CD4-positive, CD25-positive, alpha-beta regulatory T cell (primary cell): ENCODE measurements around the gene POFUT1. TPM values are rescaled to one million over a fixed set of nuclear protein-coding genes. Genes with fewer than 3 reads are reported as not detected.

Experiments used
- ATAC-seq, 2 donors: fragments of 150-1000 bp; cut with Tn5 transposase; one replicate each; pipeline ENCODE4 v1.10.0; 2021; ENCODE audit warnings: low read depth in 2 of 2, moderate number of reproducible peaks in 2 of 2, moderate library complexity in 1 of 2
- DNase-seq, 3 donors: peaks; one replicate each; pipeline versions ENCODE4 v3.0.0 to v3.0.0-alpha.2; 2012 to 2022; ENCODE audit warnings: mixed read lengths in 1 of 3
- H3K27ac ChIP-seq: one replicate; pipeline ENCODE4 v1.7.0; 2013; ENCODE audit warnings: mild to moderate bottlenecking, low read length; ENCODE audit not compliant: insufficient read depth, poor library complexity, severe bottlenecking
- H3K27me3 ChIP-seq: one replicate; pipeline ENCODE4 v1.7.0; 2013; ENCODE audit warnings: low read length; ENCODE audit not compliant: control insufficient read depth, insufficient read depth
- H3K36me3 ChIP-seq: one replicate; pipeline ENCODE4 v1.7.0; 2013; ENCODE audit warnings: mild to moderate bottlenecking, low read length, moderate library complexity; ENCODE audit not compliant: control insufficient read depth, insufficient read depth
- H3K4me1 ChIP-seq: 2 replicates; pipeline ENCODE4 v1.7.0; 2013; ENCODE audit warnings: mild to moderate bottlenecking, low read length; ENCODE audit not compliant: insufficient read depth, control insufficient read depth, poor library complexity, severe bottlenecking
- H3K4me3 ChIP-seq: one replicate; pipeline ENCODE4 v1.7.0; 2013; ENCODE audit warnings: low read depth, mild to moderate bottlenecking, low read length, moderate library complexity
- H3K9me3 ChIP-seq, 2 experiments: 1 replicate in 1 of 2; 2 replicates in 1 of 2; pipeline ENCODE4 v1.7.0; 2013; ENCODE audit warnings: low read length in 2 of 2, mild to moderate bottlenecking in 1 of 2, moderate library complexity in 1 of 2; ENCODE audit not compliant: control insufficient read depth in 2 of 2
- H3K27ac Mint-ChIP-seq, 3 donors: one replicate each; pipeline ENCODE4 v1.8.0; 2020 to 2022; ENCODE audit warnings: mild to moderate bottlenecking in 3 of 3, mixed read lengths in 3 of 3, moderate library complexity in 2 of 3
- H3K27me3 Mint-ChIP-seq: one replicate; pipeline ENCODE4 v1.8.0; 2022; ENCODE audit warnings: mild to moderate bottlenecking, mixed read lengths
- H3K36me3 Mint-ChIP-seq: one replicate; pipeline ENCODE4 v1.8.0; 2020; ENCODE audit warnings: mixed read lengths
- H3K4me1 Mint-ChIP-seq, 4 donors: one replicate each; pipeline ENCODE4 v1.8.0; 2020 to 2022; ENCODE audit warnings: mixed read lengths in 4 of 4, mild to moderate bottlenecking in 1 of 4
- H3K4me3 Mint-ChIP-seq, 4 donors: one replicate each; pipeline ENCODE4 v1.8.0; 2020 to 2022; ENCODE audit warnings: mild to moderate bottlenecking in 4 of 4, mixed read lengths in 4 of 4, moderate library complexity in 3 of 4
- H3K9me3 Mint-ChIP-seq, 7 donors: one replicate each; pipeline ENCODE4 v1.8.0; 2020 to 2022; ENCODE audit warnings: mixed read lengths in 7 of 7, mild to moderate bottlenecking in 3 of 7, moderate library complexity in 2 of 7
- polyA plus RNA-seq, 4 donors: library from polyadenylated mRNA; unstranded; fragments of 300-500 nt; fragmentation: Illumina TruSeq; gene quantifications; one replicate each; pipeline ENCODE4 v1.2.3, GENCODE V29; 2021
- total RNA-seq: library from RNA; stranded (reverse); gene quantifications from one replicate; pipeline ENCODE4 v1.2.3, GENCODE V29; 2022

POFUT1 gene
- total and polyA plus RNA-seq, 5 donors from 2014 or later = 10.0 to 14.3 (median 13.8) TPM

GRCh38 chr20:32227744-32228688 lies 20.3 kb downstream of the POFUT1 start:
- peaks cover 14 to 31% (median 20%) of the 10 kb centered on the region in 4 donors for H3K4me1 Mint-ChIP-seq
- no peaks in the 10 kb centered on the region for H3K9me3 Mint-ChIP-seq
- Histone ChIP-seq H3K9me3 (no peaks in the 10 kb centered on the region), H3K4me1 (peaks cover 17% of the 10 kb centered on the region), H3K4me3 (no peak overlapping the region), H3K27ac (no peak overlapping the region), H3K36me3 (peaks cover 44% of the 10 kb centered on the region), H3K27me3 (no peaks in the 10 kb centered on the region)
- no peak overlapping the region for H3K27ac Mint-ChIP-seq
- no peak for DNase-seq
- no peak overlapping the region for H3K4me3 Mint-ChIP-seq
- ATAC-seq = no peak
- H3K27me3 Mint-ChIP-seq = no peaks in the 10 kb centered on the region
- H3K36me3 Mint-ChIP-seq = peaks cover 28% of the 10 kb centered on the region

GRCh38 chr20:32229251-32229747 lies 21.6 kb downstream of the POFUT1 start:
- Histone ChIP-seq H3K4me3 (no peak overlapping the region), H3K27me3 (no peaks in the 10 kb centered on the region), H3K4me1 (peaks cover 19% of the 10 kb centered on the region), H3K9me3 (no peaks in the 10 kb centered on the region), H3K36me3 (peaks cover 36% of the 10 kb centered on the region), H3K27ac (no peak overlapping the region)
- Mint-ChIP-seq H3K4me3 (no peak overlapping the region), H3K27ac (peak overlapping the region in 1 of 3 donors; percentile 52), H3K36me3 (peaks cover 34% of the 10 kb centered on the region), H3K4me1 (peaks cover 14 to 36% (median 24%) of the 10 kb centered on the region in 4 donors), H3K9me3 (no peaks in the 10 kb centered on the region), H3K27me3 (no peaks in the 10 kb centered on the region)
- ATAC-seq (no peak), DNase-seq (no peak)

GRCh38 chr20:32230707-32231106 lies 23.0 kb downstream of the POFUT1 start:
- Mint-ChIP-seq H3K27ac (peak overlapping the region in 1 of 3 donors; percentile 94), H3K27me3 (no peaks in the 10 kb centered on the region), H3K36me3 (peaks cover 44% of the 10 kb centered on the region), H3K9me3 (no peaks in the 10 kb centered on the region), H3K4me3 (no peak overlapping the region), H3K4me1 (peaks cover 14 to 34% (median 25%) of the 10 kb centered on the region in 4 donors)
- ATAC-seq (no peak), DNase-seq (no peak)
- Histone ChIP-seq H3K27ac (no peak overlapping the region), H3K4me3 (no peak overlapping the region), H3K36me3 (peaks cover 44% of the 10 kb centered on the region), H3K4me1 (peaks cover 19% of the 10 kb centered on the region), H3K27me3 (no peaks in the 10 kb centered on the region), H3K9me3 (no peaks in the 10 kb centered on the region)

- H3K27ac ChIP-seq = peak overlapping the region; percentile 72
- peaks cover 44% of the 10 kb centered on the region for H3K36me3 ChIP-seq
- H3K4me3 ChIP-seq = no peak overlapping the region
- no peaks in the 10 kb centered on the region for H3K27me3 ChIP-seq
- H3K9me3 Mint-ChIP-seq = no peaks in the 10 kb centered on the region
- H3K4me3 Mint-ChIP-seq = no peak overlapping the region
- H3K27ac Mint-ChIP-seq = peak overlapping the region; percentile 94 to 99 (median 97)
- ATAC-seq (no peak), DNase-seq (no peak)
- H3K9me3 ChIP-seq = no peaks in the 10 kb centered on the region
- H3K36me3 Mint-ChIP-seq = peaks cover 46% of the 10 kb centered on the region
- peaks cover 14 to 35% (median 24%) of the 10 kb centered on the region in 4 donors for H3K4me1 Mint-ChIP-seq
- H3K27me3 Mint-ChIP-seq = no peaks in the 10 kb centered on the region
- peaks cover 19% of the 10 kb centered on the region for H3K4me1 ChIP-seq
Observed at GRCh38 chr20:32231245-32231644, 23.6 kb downstream of the POFUT1 start.

- Mint-ChIP-seq H3K4me3 (peak overlapping the region; percentile 3 to 82 (median 38)), H3K36me3 (peaks cover 51% of the 10 kb centered on the region), H3K27ac (peak overlapping the region; percentile 94 to 99 (median 97)), H3K9me3 (no peaks in the 10 kb centered on the region), H3K4me1 (peaks cover 14 to 37% (median 23%) of the 10 kb centered on the region in 4 donors), H3K27me3 (no peaks in the 10 kb centered on the region)
- Histone ChIP-seq H3K4me3 (peak overlapping the region; percentile 15), H3K4me1 (peaks cover 19% of the 10 kb centered on the region), H3K36me3 (peaks cover 44% of the 10 kb centered on the region), H3K9me3 (no peaks in the 10 kb centered on the region), H3K27me3 (no peaks in the 10 kb centered on the region), H3K27ac (peak overlapping the region; percentile 72)
- ATAC-seq (peak; percentile 90 to 93), DNase-seq (peak; percentile 12 to 86 (median 58))
Observed at GRCh38 chr20:32231847-32232246, 24.2 kb downstream of the POFUT1 start.

GRCh38 chr20:32232326-32232886 lies 24.7 kb downstream of the POFUT1 start:
- peak overlapping the region; percentile 72 for H3K27ac ChIP-seq
- H3K27me3 ChIP-seq = no peaks in the 10 kb centered on the region
- ATAC-seq (no peak), DNase-seq (no peak)
- H3K4me3 Mint-ChIP-seq = peak overlapping the region in 3 of 4 donors; percentile 3 to 82 (median 66)
- peaks cover 15 to 37% (median 25%) of the 10 kb centered on the region in 4 donors for H3K4me1 Mint-ChIP-seq
- peaks cover 39% of the 10 kb centered on the region for H3K36me3 ChIP-seq
- H3K9me3 Mint-ChIP-seq = no peaks in the 10 kb centered on the region
- H3K4me3 ChIP-seq = peak overlapping the region; percentile 42
- peaks cover 56% of the 10 kb centered on the region for H3K36me3 Mint-ChIP-seq
- no peaks in the 10 kb centered on the region for H3K9me3 ChIP-seq
- H3K4me1 ChIP-seq = peaks cover 19% of the 10 kb centered on the region
- H3K27ac Mint-ChIP-seq = peak overlapping the region; percentile 94 to 99 (median 97)
- no peaks in the 10 kb centered on the region for H3K27me3 Mint-ChIP-seq

GRCh38 chr20:32233286-32233685 lies 25.6 kb downstream of the POFUT1 start:
- Mint-ChIP-seq H3K9me3 (no peaks in the 10 kb centered on the region), H3K27ac (peak overlapping the region in 2 of 3 donors; percentile 81 to 94), H3K36me3 (peaks cover 57% of the 10 kb centered on the region), H3K27me3 (no peaks in the 10 kb centered on the region), H3K4me1 (peaks cover 15 to 37% (median 25%) of the 10 kb centered on the region in 4 donors), H3K4me3 (no peak overlapping the region)
- Histone ChIP-seq H3K36me3 (peaks cover 34% of the 10 kb centered on the region), H3K4me3 (no peak overlapping the region), H3K27ac (peak overlapping the region; percentile 72), H3K4me1 (peaks cover 19% of the 10 kb centered on the region), H3K9me3 (no peaks in the 10 kb centered on the region), H3K27me3 (no peaks in the 10 kb centered on the region)
- DNase-seq = no peak
- no peak for ATAC-seq
